ENCODE data around the gene ABCA4.
"Not testable (repeated sequence)": the region's sequence is repeated elsewhere in the genome, so short reads cannot be mapped to it uniquely, and the experiment has no call there.

ABCA4 gene

GRCh38 chr1:94120991-94121390 is at the start of gene ABCA4:
Gene ABCA4 (minus strand): TSS chr1:94121148. CDS start chr1:94121045, 103 bp downstream.
- DNase-seq (ENCODE audit: low read depth): no peak

- no peak for DNase-seq (ENCODE audit: low read depth)
Measured at GRCh38 chr1:94169126-94169525, 48.2 kb upstream of the ABCA4 start.

- DNase-seq (ENCODE audit: low read depth): no peak
Measured at GRCh38 chr1:94165843-94166242, 44.9 kb upstream of the ABCA4 start.

- not testable (repeated sequence) for DNase-seq (ENCODE audit: low read depth)
Measured at GRCh38 chr1:94164885-94165284, 43.9 kb upstream of the ABCA4 start.

GRCh38 chr1:94164121-94164520 is 43.2 kb upstream of the ABCA4 start:
- DNase-seq (ENCODE audit: low read depth): not testable (repeated sequence)

GRCh38 chr1:94163249-94163648 is 42.3 kb upstream of the ABCA4 start:
- DNase-seq (ENCODE audit: low read depth): not testable (repeated sequence)

GRCh38 chr1:94160811-94161210 is 39.9 kb upstream of the ABCA4 start:
- DNase-seq (ENCODE audit: low read depth): no peak

- DNase-seq (ENCODE audit: low read depth): no peak
Measured at GRCh38 chr1:94156096-94156625, 35.2 kb upstream of the ABCA4 start.

- DNase-seq (ENCODE audit: low read depth): no peak
Measured at GRCh38 chr1:94154989-94155388, 34.0 kb upstream of the ABCA4 start.

- no peak for DNase-seq (ENCODE audit: low read depth)
Measured at GRCh38 chr1:94153133-94153532, 32.2 kb upstream of the ABCA4 start.

- not testable (repeated sequence) for DNase-seq (ENCODE audit: low read depth)
Measured at GRCh38 chr1:94149166-94149565, 28.2 kb upstream of the ABCA4 start.

- no peak for DNase-seq (ENCODE audit: low read depth)
Measured at GRCh38 chr1:94146273-94146672, 25.3 kb upstream of the ABCA4 start.

GRCh38 chr1:94144836-94145235 is 23.9 kb upstream of the ABCA4 start:
- no peak for DNase-seq (ENCODE audit: low read depth)

GRCh38 chr1:94143809-94144176 is 22.8 kb upstream of the ABCA4 start:
- DNase-seq (ENCODE audit: low read depth): no peak

GRCh38 chr1:94143173-94143808 is 22.3 kb upstream of the ABCA4 start:
- no peak for DNase-seq (ENCODE audit: low read depth)

GRCh38 chr1:94142583-94142982 is 21.6 kb upstream of the ABCA4 start:
- no peak for DNase-seq (ENCODE audit: low read depth)

- no peak for DNase-seq (ENCODE audit: low read depth)
Measured at GRCh38 chr1:94142022-94142421, 21.1 kb upstream of the ABCA4 start.

GRCh38 chr1:94132111-94132510 is 11.2 kb upstream of the ABCA4 start:
- DNase-seq (ENCODE audit: low read depth): no peak

- no peak for DNase-seq (ENCODE audit: low read depth)
Measured at GRCh38 chr1:94130851-94131595, 10.1 kb upstream of the ABCA4 start.

GRCh38 chr1:94126651-94127050 is 5.7 kb upstream of the ABCA4 start:
- DNase-seq (ENCODE audit: low read depth): no peak

- DNase-seq (ENCODE audit: low read depth): no peak
Measured at GRCh38 chr1:94125551-94126514, 4.9 kb upstream of the ABCA4 start.

- no peak for DNase-seq (ENCODE audit: low read depth)
Measured at GRCh38 chr1:94124538-94124937, 3.6 kb upstream of the ABCA4 start.
